Stimulated activated CD8-positive, alpha-beta memory T cell treated with anti-CD3 and anti-CD28 coated beads, Interleukin-4, amount 100 ng/mL, for 24 hours (primary cell): ENCODE measurements around the gene OR2B2.

Experiments
- DNase-seq: peaks from one replicate; pipeline ENCODE4 v3.0.0-alpha.2; 2020; ENCODE audit warnings: low read depth

Gene OR2B2

GRCh38 chr6:27866357-27867050, 45.7 kb downstream of the OR2B2 start:
- DNase-seq: no peak

- DNase-seq: no peak
These were observed 46.3 kb downstream of the OR2B2 start for GRCh38 chr6:27865850-27866356.

GRCh38 chr6:27864906-27865849, 47.0 kb downstream of the OR2B2 start:
- no peak for DNase-seq

- DNase-seq: no peak
These were observed 48.0 kb downstream of the OR2B2 start for GRCh38 chr6:27863962-27864905.

- no peak for DNase-seq
These were observed 49.7 kb downstream of the OR2B2 start for GRCh38 chr6:27862396-27863066.

GRCh38 chr6:27861861-27862260, 50.3 kb downstream of the OR2B2 start:
- DNase-seq: no peak

- DNase-seq: no peak
These were observed 50.8 kb downstream of the OR2B2 start for GRCh38 chr6:27861276-27861840.
